ENCODE results near the gene NUBPL. TPM values are rescaled to one million over a fixed set of nuclear protein-coding genes. Genes with fewer than 3 reads are reported as not detected.
"Not testable (repeated sequence)": the region's sequence is repeated elsewhere in the genome, so short reads cannot be mapped to it uniquely, and the experiment has no call there.

The NUBPL gene
- total RNA-seq, 5 donors from 2014 or later (not counting 1 experiment from before 2014, with no cell fraction given) = 6.8 to 11.0 (median 10.2) TPM

DNA sequence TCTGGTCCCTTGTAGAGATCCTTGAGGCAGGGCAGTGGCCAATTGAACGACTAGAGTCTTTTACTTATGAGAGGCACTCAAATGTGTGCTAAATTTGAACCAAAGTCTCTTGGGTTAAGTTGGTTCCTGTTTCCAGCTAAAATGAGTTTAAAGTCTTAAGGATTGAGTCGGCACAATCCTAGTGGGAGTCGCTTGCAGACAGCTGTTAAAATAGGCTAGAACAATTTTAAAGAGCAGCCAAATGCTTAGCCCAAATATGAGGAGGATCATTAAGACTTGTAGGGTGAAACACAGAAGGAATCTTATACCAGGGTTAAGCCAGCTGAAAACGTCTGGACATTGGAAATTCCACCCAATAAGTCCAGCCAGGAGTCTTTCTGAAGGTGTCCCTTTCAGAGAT, 216.1 kb downstream of the NUBPL start:
- Histone ChIP-seq H3K27me3 (replicated peaks in 1 of 2; ENCODE audit: control insufficient read depth in 2 of 2, extremely low read depth in 1 of 2, insufficient read depth in 2 of 2, low read length in 1 of 2) (no peaks in the 10 kb centered on the region), H3K9me3 (no peaks in the 10 kb centered on the region), H3K4me3 (ENCODE audit: control insufficient read depth in 1 of 2, extremely low read depth in 1 of 2, low read length in 1 of 2) (no peak overlapping the region), H3K27ac (ENCODE audit: low read length) (no peak overlapping the region), H3K4me1 (ENCODE audit: control insufficient read depth in 1 of 2, extremely low read depth in 1 of 2, insufficient read depth in 2 of 2, low read length in 2 of 2) (no peaks in the 10 kb centered on the region), H3K36me3 (ENCODE audit: control insufficient read depth in 2 of 2, extremely low read depth in 1 of 2, insufficient read depth in 1 of 2, low read length in 1 of 2) (no peaks in the 10 kb centered on the region)
- Mint-ChIP-seq H3K36me3 (peaks cover 61% of the 10 kb centered on the region), H3K9me3 (peaks cover 4 to 28% (median 19%) of the 10 kb centered on the region in 3 donors), H3K4me3 (no peak overlapping the region), H3K27me3 (no peaks in the 10 kb centered on the region), H3K27ac (no peak overlapping the region), H3K4me1 (no peaks in the 10 kb centered on the region)
- ATAC-seq (replicated peaks in 1 of 4) (no peak), DNase-seq (no peak)
- WGBS (ENCODE audit: insufficient coverage) = 89% methylated on average over 4 of the region's 4 CpGs
- ChIA-PET CTCF (interaction anchor here in 1 of 2 donors (0.7 kb wide), 1 partner anchor 497 kb away, joined by 3 read pairs; no protein-coding TSS in a partner anchor), POLR2A (no interaction called here)

DNA sequence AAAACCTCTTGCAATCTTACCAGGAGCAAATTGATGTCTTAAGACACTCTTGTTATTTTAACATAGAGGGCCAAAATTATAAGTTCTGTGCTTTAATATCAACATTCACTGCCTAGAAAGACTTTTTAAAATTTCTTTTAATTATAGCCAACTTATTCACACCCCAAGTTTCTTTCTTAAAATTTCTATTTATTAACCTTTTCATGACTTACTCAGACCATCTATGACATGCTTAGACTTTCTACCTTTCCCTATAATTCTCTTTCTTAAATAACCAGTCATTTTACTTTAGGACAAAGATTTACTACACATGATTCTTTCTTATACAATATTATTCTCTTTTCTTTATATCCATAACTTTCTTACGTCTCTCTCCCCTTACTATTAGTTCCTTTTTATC, 220.4 kb downstream of the NUBPL start:
- Histone ChIP-seq H3K4me1 (ENCODE audit: control insufficient read depth in 1 of 2, extremely low read depth in 1 of 2, insufficient read depth in 2 of 2, low read length in 2 of 2) (no peaks in the 10 kb centered on the region), H3K36me3 (ENCODE audit: control insufficient read depth in 2 of 2, extremely low read depth in 1 of 2, insufficient read depth in 1 of 2, low read length in 1 of 2) (no peaks in the 10 kb centered on the region), H3K4me3 (ENCODE audit: control insufficient read depth in 1 of 2, extremely low read depth in 1 of 2, low read length in 1 of 2) (no peak overlapping the region), H3K27ac (ENCODE audit: low read length) (no peak overlapping the region), H3K9me3 (no peaks in the 10 kb centered on the region), H3K27me3 (replicated peaks in 1 of 2; ENCODE audit: control insufficient read depth in 2 of 2, extremely low read depth in 1 of 2, insufficient read depth in 2 of 2, low read length in 1 of 2) (no peaks in the 10 kb centered on the region)
- Mint-ChIP-seq H3K27me3 (no peaks in the 10 kb centered on the region), H3K27ac (no peak overlapping the region), H3K4me1 (peaks cover 0 to under 1% (median 0%) of the 10 kb centered on the region in 3 donors), H3K9me3 (peaks cover 8 to 22% (median 19%) of the 10 kb centered on the region in 3 donors), H3K36me3 (peaks cover 48% of the 10 kb centered on the region), H3K4me3 (no peak overlapping the region)
- ChIA-PET CTCF (no interaction called here), POLR2A (no interaction called here)
- DNase-seq (no peak), ATAC-seq (replicated peaks in 1 of 4) (no peak)
- WGBS (ENCODE audit: insufficient coverage) = no CpG with 5 or more reads among the region's 1 CpG

DNA sequence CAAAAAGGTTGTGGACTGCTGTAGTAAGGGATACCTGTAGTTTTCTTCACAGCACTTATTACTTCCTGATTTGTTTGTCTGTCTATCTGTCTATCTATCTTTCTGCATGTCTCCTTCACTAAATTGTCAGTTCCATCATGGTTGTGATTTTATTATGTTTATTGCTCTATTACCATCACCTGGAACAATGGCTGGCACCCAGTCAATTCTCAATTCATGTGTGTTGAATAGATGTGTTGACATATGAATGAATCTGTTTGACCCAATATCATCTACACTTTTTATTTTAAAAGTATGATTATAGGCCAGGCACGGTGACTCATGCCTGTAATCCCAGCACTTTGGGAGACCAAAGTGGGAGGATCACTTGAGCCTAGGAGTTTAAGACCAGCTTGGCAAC, 224.4 kb downstream of the NUBPL start:
- no peaks in the 10 kb centered on the region for H3K36me3 ChIP-seq (ENCODE audit: control insufficient read depth in 2 of 2, extremely low read depth in 1 of 2, insufficient read depth in 1 of 2, low read length in 1 of 2)
- ChIA-PET POLR2A (no interaction called here), CTCF (no interaction called here)
- peaks cover 46% of the 10 kb centered on the region for H3K36me3 Mint-ChIP-seq
- H3K27ac ChIP-seq (ENCODE audit: low read length) = no peak overlapping the region
- no peak overlapping the region for H3K27ac Mint-ChIP-seq
- H3K27me3 Mint-ChIP-seq = no peaks in the 10 kb centered on the region
- no peaks in the 10 kb centered on the region for H3K27me3 ChIP-seq (replicated peaks in 1 of 2; ENCODE audit: control insufficient read depth in 2 of 2, extremely low read depth in 1 of 2, insufficient read depth in 2 of 2, low read length in 1 of 2)
- no peak overlapping the region for H3K4me3 Mint-ChIP-seq
- DNase-seq = no peak
- H3K4me1 Mint-ChIP-seq = peaks cover 0 to 5% (median 0%) of the 10 kb centered on the region in 3 donors
- H3K9me3 Mint-ChIP-seq = peaks cover 8 to 12% (median 11%) of the 10 kb centered on the region in 3 donors
- no CpG with 5 or more reads among the region's 1 CpG for WGBS (ENCODE audit: insufficient coverage)
- no peaks in the 10 kb centered on the region for H3K9me3 ChIP-seq
- no peak overlapping the region for H3K4me3 ChIP-seq (ENCODE audit: control insufficient read depth in 1 of 2, extremely low read depth in 1 of 2, low read length in 1 of 2)
- no peak for ATAC-seq (replicated peaks in 1 of 4)
- no peaks in the 10 kb centered on the region for H3K4me1 ChIP-seq (ENCODE audit: control insufficient read depth in 1 of 2, extremely low read depth in 1 of 2, insufficient read depth in 2 of 2, low read length in 2 of 2)

DNA sequence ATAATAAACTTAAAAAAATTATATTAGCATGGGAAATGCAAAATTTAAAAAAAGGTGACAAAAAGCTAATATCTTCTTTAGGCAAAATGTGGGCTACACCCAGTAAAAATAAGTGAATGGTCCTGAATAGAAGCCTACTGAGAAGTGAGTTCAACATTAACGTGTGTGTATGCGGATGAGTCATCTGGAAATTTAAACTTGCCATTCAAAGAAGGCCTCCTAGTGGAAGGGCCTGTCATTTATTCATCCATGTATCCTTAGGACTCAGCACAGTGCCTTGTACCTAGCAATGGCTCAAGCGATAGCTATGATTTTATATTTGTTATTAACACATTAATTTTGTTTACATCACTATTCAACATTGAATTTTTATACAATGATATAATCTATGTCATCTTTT, 226.2 kb downstream of the NUBPL start:
- Histone ChIP-seq H3K4me3 (ENCODE audit: control insufficient read depth in 1 of 2, extremely low read depth in 1 of 2, low read length in 1 of 2) (no peak overlapping the region), H3K27me3 (replicated peaks in 1 of 2; ENCODE audit: control insufficient read depth in 2 of 2, extremely low read depth in 1 of 2, insufficient read depth in 2 of 2, low read length in 1 of 2) (no peaks in the 10 kb centered on the region), H3K9me3 (no peaks in the 10 kb centered on the region), H3K4me1 (ENCODE audit: control insufficient read depth in 1 of 2, extremely low read depth in 1 of 2, insufficient read depth in 2 of 2, low read length in 2 of 2) (no peaks in the 10 kb centered on the region), H3K27ac (ENCODE audit: low read length) (no peak overlapping the region), H3K36me3 (ENCODE audit: control insufficient read depth in 2 of 2, extremely low read depth in 1 of 2, insufficient read depth in 1 of 2, low read length in 1 of 2) (no peaks in the 10 kb centered on the region)
- peaks cover 35% of the 10 kb centered on the region for H3K36me3 Mint-ChIP-seq
- H3K4me1 Mint-ChIP-seq = peaks cover 0 to 5% (median 0%) of the 10 kb centered on the region in 3 donors
- 93% methylated on average over 2 of the region's 3 CpGs for WGBS (ENCODE audit: insufficient coverage)
- DNase-seq (no peak), ATAC-seq (replicated peaks in 1 of 4) (no peak)
- H3K27me3 Mint-ChIP-seq = no peaks in the 10 kb centered on the region
- H3K27ac Mint-ChIP-seq = no peak overlapping the region
- H3K4me3 Mint-ChIP-seq = no peak overlapping the region
- POLR2A ChIA-PET = no interaction called here
- peaks cover 0 to 8% (median 0%) of the 10 kb centered on the region in 3 donors for H3K9me3 Mint-ChIP-seq
- CTCF ChIA-PET = no interaction called here

DNA sequence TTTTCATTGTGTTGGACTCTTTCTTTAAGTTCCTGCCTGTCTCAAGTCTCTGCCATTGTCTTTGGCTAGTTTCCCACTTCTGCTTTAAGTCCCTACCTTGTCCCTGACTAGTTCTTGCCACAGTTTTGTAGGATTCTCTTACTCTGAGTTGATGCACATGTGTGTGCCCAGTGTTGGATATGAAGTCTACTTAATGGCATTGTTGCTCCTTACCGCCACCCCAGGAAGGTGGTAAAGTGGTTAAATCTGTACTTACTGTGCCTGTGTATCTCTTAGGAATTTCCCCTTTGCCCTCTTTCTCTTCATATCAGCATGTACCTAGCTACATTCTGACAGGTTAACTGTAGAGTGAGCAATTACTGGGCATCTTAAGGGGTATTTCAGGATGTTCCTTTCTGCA, 227.1 kb downstream of the NUBPL start:
- no CpG with 5 or more reads among the region's 1 CpG for WGBS (ENCODE audit: insufficient coverage)
- CTCF ChIA-PET = no interaction called here
- H3K36me3 Mint-ChIP-seq = peaks cover 36% of the 10 kb centered on the region

DNA sequence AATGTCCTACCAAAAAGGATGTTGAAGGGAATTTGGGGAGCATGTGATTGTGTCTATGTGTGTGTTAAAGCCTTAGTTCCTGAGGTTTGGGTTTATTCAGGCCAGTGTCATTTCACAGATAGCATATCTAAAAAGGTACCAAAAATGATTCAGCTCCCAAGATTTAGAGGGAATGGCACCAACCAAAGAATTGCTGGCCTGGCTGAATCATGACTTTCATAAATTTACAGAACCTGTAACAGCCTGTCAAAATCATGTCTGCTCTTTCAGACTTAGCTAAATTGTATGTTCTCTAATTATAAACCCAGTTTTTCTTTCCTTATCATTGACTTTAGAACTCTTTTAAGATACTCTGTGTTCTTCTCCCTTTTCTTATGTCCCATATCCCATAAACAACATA, 231.5 kb downstream of the NUBPL start:
- no peak overlapping the region for H3K27ac ChIP-seq (ENCODE audit: low read length)
- no peak for DNase-seq
- no peaks in the 10 kb centered on the region for H3K36me3 ChIP-seq (ENCODE audit: control insufficient read depth in 2 of 2, extremely low read depth in 1 of 2, insufficient read depth in 1 of 2, low read length in 1 of 2)
- H3K4me3 ChIP-seq (ENCODE audit: control insufficient read depth in 1 of 2, extremely low read depth in 1 of 2, low read length in 1 of 2) = no peak overlapping the region
- no peaks in the 10 kb centered on the region for H3K27me3 Mint-ChIP-seq
- H3K4me1 ChIP-seq (ENCODE audit: control insufficient read depth in 1 of 2, extremely low read depth in 1 of 2, insufficient read depth in 2 of 2, low read length in 2 of 2) = no peaks in the 10 kb centered on the region
- peaks cover 2 to 6% (median 5%) of the 10 kb centered on the region in 3 donors for H3K9me3 Mint-ChIP-seq
- H3K27me3 ChIP-seq (replicated peaks in 1 of 2; ENCODE audit: control insufficient read depth in 2 of 2, extremely low read depth in 1 of 2, insufficient read depth in 2 of 2, low read length in 1 of 2) = no peaks in the 10 kb centered on the region
- no peak for ATAC-seq (replicated peaks in 1 of 4)
- H3K36me3 Mint-ChIP-seq = peaks cover 23% of the 10 kb centered on the region
- no peak overlapping the region for H3K27ac Mint-ChIP-seq
- no peaks in the 10 kb centered on the region for H3K4me1 Mint-ChIP-seq
- ChIA-PET CTCF (no interaction called here), POLR2A (interaction anchor here in 1 of 2 donors (0.8 kb wide), 1 partner anchor 1054 kb away, joined by 5 read pairs; no protein-coding TSS in a partner anchor)
- H3K4me3 Mint-ChIP-seq = no peak overlapping the region
- no peaks in the 10 kb centered on the region for H3K9me3 ChIP-seq

More for the DNA sequence above, 227.1 kb downstream of the NUBPL start:
- Mint-ChIP-seq H3K4me3 (no peak overlapping the region), H3K9me3 (peaks cover 2 to 12% (median 4%) of the 10 kb centered on the region in 3 donors), H3K27ac (no peak overlapping the region), H3K4me1 (peaks cover 0 to 5% (median 0%) of the 10 kb centered on the region in 3 donors), H3K27me3 (no peaks in the 10 kb centered on the region)
- Histone ChIP-seq H3K4me1 (ENCODE audit: control insufficient read depth in 1 of 2, extremely low read depth in 1 of 2, insufficient read depth in 2 of 2, low read length in 2 of 2) (no peaks in the 10 kb centered on the region), H3K9me3 (no peaks in the 10 kb centered on the region), H3K27me3 (replicated peaks in 1 of 2; ENCODE audit: control insufficient read depth in 2 of 2, extremely low read depth in 1 of 2, insufficient read depth in 2 of 2, low read length in 1 of 2) (no peaks in the 10 kb centered on the region), H3K36me3 (ENCODE audit: control insufficient read depth in 2 of 2, extremely low read depth in 1 of 2, insufficient read depth in 1 of 2, low read length in 1 of 2) (no peaks in the 10 kb centered on the region), H3K4me3 (ENCODE audit: control insufficient read depth in 1 of 2, extremely low read depth in 1 of 2, low read length in 1 of 2) (no peak overlapping the region), H3K27ac (ENCODE audit: low read length) (no peak overlapping the region)
- ATAC-seq (replicated peaks in 1 of 4) (no peak), DNase-seq (no peak)
- POLR2A ChIA-PET = no interaction called here

DNA sequence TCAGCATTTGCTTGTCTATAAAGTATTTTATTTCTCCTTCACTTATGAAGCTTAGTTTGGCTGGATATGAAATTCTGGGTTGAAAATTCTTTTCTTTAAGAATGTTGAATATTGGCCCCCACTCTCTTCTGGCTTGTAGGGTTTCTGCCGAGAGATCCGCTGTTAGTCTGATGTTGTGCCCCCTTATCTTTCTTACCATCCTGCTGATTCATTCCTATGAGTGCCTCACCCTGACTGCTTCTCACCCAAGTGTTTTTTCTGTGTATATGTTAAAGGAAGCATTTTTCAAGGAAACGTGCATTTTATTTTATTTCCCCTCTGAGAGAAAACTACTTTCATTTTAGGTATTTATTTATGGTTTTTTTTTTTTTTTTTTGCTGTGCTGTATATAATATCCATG, 236.7 kb downstream of the NUBPL start:
- H3K27me3 Mint-ChIP-seq; CTCF ChIA-PET; POLR2A ChIA-PET; H3K27ac ChIP-seq (ENCODE audit: low read length); H3K4me1 ChIP-seq (ENCODE audit: control insufficient read depth in 1 of 2, extremely low read depth in 1 of 2, insufficient read depth in 2 of 2, low read length in 2 of 2); H3K4me3 Mint-ChIP-seq; ATAC-seq (replicated peaks in 1 of 4); H3K27ac Mint-ChIP-seq; H3K27me3 ChIP-seq (replicated peaks in 1 of 2; ENCODE audit: control insufficient read depth in 2 of 2, extremely low read depth in 1 of 2, insufficient read depth in 2 of 2, low read length in 1 of 2); H3K36me3 ChIP-seq (ENCODE audit: control insufficient read depth in 2 of 2, extremely low read depth in 1 of 2, insufficient read depth in 1 of 2, low read length in 1 of 2); DNase-seq; H3K9me3 ChIP-seq; H3K4me3 ChIP-seq (ENCODE audit: control insufficient read depth in 1 of 2, extremely low read depth in 1 of 2, low read length in 1 of 2); H3K4me1 Mint-ChIP-seq: not testable (repeated sequence)
- WGBS (ENCODE audit: insufficient coverage) = no CpG with 5 or more reads among the region's 3 CpGs
- Mint-ChIP-seq H3K9me3 (peaks cover 4 to 15% (median 14%) of the 10 kb centered on the region in 3 donors), H3K36me3 (peaks cover 51% of the 10 kb centered on the region)
